Trophoblast cell (in vitro differentiated cells and primary cell): ENCODE data around the gene SGCD.

Experiments
- DNase-seq, 2 donors: peaks; one replicate each; pipeline ENCODE4 v3.0.0-alpha.2; 2016
- H2AFZ ChIP-seq: 2 replicates; pipeline ENCODE4 v1.6.1; 2013; ENCODE audit warnings: low read length, moderate library complexity, mild to moderate bottlenecking; ENCODE audit not compliant: insufficient read depth, poor library complexity
- H2AK5ac ChIP-seq: 2 replicates; pipeline ENCODE4 v1.6.1; 2013; ENCODE audit warnings: mild to moderate bottlenecking, low read length
- H2BK120ac ChIP-seq: 2 replicates; pipeline ENCODE4 v1.6.1; 2013; ENCODE audit warnings: low read length, mild to moderate bottlenecking, moderate library complexity; ENCODE audit not compliant: insufficient read depth, poor library complexity
- H2BK12ac ChIP-seq: 2 replicates; pipeline ENCODE4 v1.6.1; 2013; ENCODE audit warnings: mild to moderate bottlenecking, low read length, moderate library complexity
- H2BK5ac ChIP-seq: 2 replicates; pipeline ENCODE4 v1.6.1; 2013; ENCODE audit warnings: low read length, low read depth, moderate library complexity, mild to moderate bottlenecking; ENCODE audit not compliant: poor library complexity
- H3K14ac ChIP-seq: 2 replicates; pipeline ENCODE4 v1.6.1; 2013; ENCODE audit warnings: mild to moderate bottlenecking, low read length
- H3K18ac ChIP-seq: 2 replicates; pipeline ENCODE4 v1.6.1; 2013; ENCODE audit warnings: mild to moderate bottlenecking, low read length
- H3K23ac ChIP-seq: 2 replicates; pipeline ENCODE4 v1.6.1; 2013; ENCODE audit warnings: low read length
- H3K27ac ChIP-seq: 2 replicates; pipeline ENCODE4 v1.5.1; 2013; ENCODE audit warnings: low read depth, mild to moderate bottlenecking, inconsistent platforms, low read length, moderate library complexity
- H3K27me3 ChIP-seq: 2 replicates; pipeline ENCODE4 v1.6.1; 2013; ENCODE audit warnings: inconsistent platforms, mild to moderate bottlenecking, low read length, moderate library complexity; ENCODE audit not compliant: insufficient read depth
- H3K36me3 ChIP-seq, 2 experiments: 1 replicate in 1 of 2; 2 replicates in 1 of 2; pipeline ENCODE4 v1.6.1; 2013; ENCODE audit warnings: low read length in 2 of 2, mild to moderate bottlenecking in 2 of 2, moderate library complexity in 1 of 2; ENCODE audit not compliant: insufficient read depth in 2 of 2, control insufficient read depth in 1 of 2
- H3K4ac ChIP-seq: 2 replicates; pipeline ENCODE4 v1.6.1; 2013; ENCODE audit warnings: low read depth, mild to moderate bottlenecking, low read length, moderate library complexity
- H3K4me1 ChIP-seq, 2 experiments: 1 replicate in 1 of 2; 2 replicates in 1 of 2; pipeline ENCODE4 v1.6.1; 2013; ENCODE audit warnings: low read length in 2 of 2, mild to moderate bottlenecking in 2 of 2, moderate library complexity in 1 of 2; ENCODE audit not compliant: insufficient read depth in 2 of 2, control insufficient read depth in 1 of 2
- H3K4me2 ChIP-seq: 2 replicates; pipeline ENCODE4 v1.6.1; 2013; ENCODE audit warnings: inconsistent platforms, mild to moderate bottlenecking, low read length, moderate library complexity
- H3K4me3 ChIP-seq: 2 replicates; pipeline ENCODE4 v1.5.1; 2013; ENCODE audit warnings: mild to moderate bottlenecking, low read depth, low read length, inconsistent platforms
- H3K79me1 ChIP-seq: one replicate; pipeline ENCODE4 v1.6.1; 2013; ENCODE audit warnings: low read length
- H3K79me2 ChIP-seq: 2 replicates; pipeline ENCODE4 v1.6.1; 2013; ENCODE audit warnings: low read length, mild to moderate bottlenecking; ENCODE audit not compliant: control insufficient read depth, insufficient read depth, poor library complexity
- H3K9ac ChIP-seq: 2 replicates; pipeline ENCODE4 v1.6.1; 2013; ENCODE audit warnings: mild to moderate bottlenecking, low read length
- H3K9me3 ChIP-seq: 2 replicates; pipeline ENCODE4 v1.6.1; 2013; ENCODE audit warnings: low read depth, mild to moderate bottlenecking, control low read depth, inconsistent platforms, low read length; ENCODE audit not compliant: insufficient read depth
- H4K12ac ChIP-seq: 2 replicates; pipeline ENCODE4 v1.6.1; 2013; ENCODE audit warnings: low read depth, mild to moderate bottlenecking, low read length, moderate library complexity
- H4K8ac ChIP-seq: 2 replicates; pipeline ENCODE4 v1.6.1; 2013; ENCODE audit warnings: low read depth, mild to moderate bottlenecking, low read length, moderate library complexity
- H4K91ac ChIP-seq: one replicate; pipeline ENCODE4 v1.6.1; 2013; ENCODE audit warnings: low read depth, mild to moderate bottlenecking, low read length, moderate library complexity
- WGBS: extraction: QIAGEN DNeasy Blood & Tissue Kit; methylation state at CpG from one replicate; pipeline ENCODE4 v1.1.7; 2013; ENCODE audit warnings: missing lambda C conversion rate; ENCODE audit not compliant: insufficient read length, insufficient coverage; ENCODE audit errors: extremely low coverage; 5-methylcytosine and 5-hydroxymethylcytosine counted together

The SGCD gene

GRCh38 chr5:156427315-156427714, 100.4 kb downstream of the SGCD start:
- Histone ChIP-seq H3K36me3 (no peaks in the 10 kb centered on the region), H3K18ac (no peak overlapping the region), H3K4me3 (no peak overlapping the region), H2BK12ac (no peak overlapping the region), H3K27me3 (no peaks in the 10 kb centered on the region), H3K79me1 (no peaks in the 10 kb centered on the region), H4K91ac (no peak overlapping the region), H2AFZ (no peak overlapping the region), H3K79me2 (no peaks in the 10 kb centered on the region), H2AK5ac (no peak overlapping the region), H2BK5ac (no peak overlapping the region), H3K4me2 (no peak overlapping the region), H3K27ac (no peak overlapping the region), H2BK120ac (no peak overlapping the region), H3K4me1 (no peaks in the 10 kb centered on the region), H3K9me3 (no peaks in the 10 kb centered on the region), H3K9ac (no peak overlapping the region), H3K4ac (no peak overlapping the region), H3K14ac (no peak overlapping the region), H3K23ac (no peak overlapping the region), H4K8ac (no peak overlapping the region), H4K12ac (no peak overlapping the region)
- WGBS: no CpG with 5 or more reads among the region's 4 CpGs
- no peak for DNase-seq

- no peaks in the 10 kb centered on the region for H3K36me3 ChIP-seq
- H2BK120ac ChIP-seq: no peak overlapping the region
- H2BK12ac ChIP-seq: no peak overlapping the region
- H2BK5ac ChIP-seq: no peak overlapping the region
- no peak overlapping the region for H3K27ac ChIP-seq
- no peak overlapping the region for H4K12ac ChIP-seq
- H3K27me3 ChIP-seq: no peaks in the 10 kb centered on the region
- no CpG with 5 or more reads among the region's 9 CpGs for WGBS
- no peak overlapping the region for H4K91ac ChIP-seq
- no peak overlapping the region for H3K23ac ChIP-seq
- H3K79me2 ChIP-seq: no peaks in the 10 kb centered on the region
- no peak overlapping the region for H3K4ac ChIP-seq
- H2AK5ac ChIP-seq: no peak overlapping the region
- no peak overlapping the region for H3K18ac ChIP-seq
- no peak overlapping the region for H3K4me2 ChIP-seq
- H3K14ac ChIP-seq: no peak overlapping the region
- no peaks in the 10 kb centered on the region for H3K9me3 ChIP-seq
- no peaks in the 10 kb centered on the region for H3K4me1 ChIP-seq
- no peak overlapping the region for H4K8ac ChIP-seq
- DNase-seq: peak; percentile 58 to 59
- no peak overlapping the region for H3K4me3 ChIP-seq
- no peak overlapping the region for H3K9ac ChIP-seq
- H2AFZ ChIP-seq: no peak overlapping the region
- H3K79me1 ChIP-seq: no peaks in the 10 kb centered on the region
These were observed 105.2 kb downstream of the SGCD start for GRCh38 chr5:156431956-156432829.

GRCh38 chr5:156432830-156433105, 105.8 kb downstream of the SGCD start:
- Histone ChIP-seq H3K9ac (no peak overlapping the region), H3K14ac (no peak overlapping the region), H3K4me1 (no peaks in the 10 kb centered on the region), H2BK5ac (no peak overlapping the region), H3K79me2 (no peaks in the 10 kb centered on the region), H3K23ac (no peak overlapping the region), H3K27me3 (no peaks in the 10 kb centered on the region), H4K12ac (no peak overlapping the region), H2BK12ac (no peak overlapping the region), H3K18ac (no peak overlapping the region), H2AK5ac (no peak overlapping the region), H3K4ac (no peak overlapping the region), H2AFZ (no peak overlapping the region), H2BK120ac (no peak overlapping the region), H4K8ac (no peak overlapping the region), H4K91ac (no peak overlapping the region), H3K9me3 (no peaks in the 10 kb centered on the region), H3K27ac (no peak overlapping the region), H3K36me3 (no peaks in the 10 kb centered on the region), H3K4me3 (no peak overlapping the region), H3K4me2 (no peak overlapping the region), H3K79me1 (no peaks in the 10 kb centered on the region)
- no peak for DNase-seq
- WGBS: no CpG with 5 or more reads among the region's 1 CpG

- no peak overlapping the region for H3K9ac ChIP-seq
- no peak overlapping the region for H4K8ac ChIP-seq
- no peaks in the 10 kb centered on the region for H3K36me3 ChIP-seq
- H3K14ac ChIP-seq: no peak overlapping the region
- H3K4me1 ChIP-seq: no peaks in the 10 kb centered on the region
- no peaks in the 10 kb centered on the region for H3K9me3 ChIP-seq
- H3K27ac ChIP-seq: no peak overlapping the region
- no peak overlapping the region for H2BK120ac ChIP-seq
- H3K79me2 ChIP-seq: no peaks in the 10 kb centered on the region
- no peak overlapping the region for H2BK5ac ChIP-seq
- no peak overlapping the region for H3K4ac ChIP-seq
- no peaks in the 10 kb centered on the region for H3K79me1 ChIP-seq
- no peak for DNase-seq
- H4K91ac ChIP-seq: no peak overlapping the region
- H2AFZ ChIP-seq: no peak overlapping the region
- H3K4me3 ChIP-seq: no peak overlapping the region
- H3K27me3 ChIP-seq: no peaks in the 10 kb centered on the region
- no peak overlapping the region for H3K23ac ChIP-seq
- H3K18ac ChIP-seq: no peak overlapping the region
- no peak overlapping the region for H4K12ac ChIP-seq
- WGBS: no CpG with 5 or more reads among the region's 5 CpGs
- H3K4me2 ChIP-seq: no peak overlapping the region
- no peak overlapping the region for H2BK12ac ChIP-seq
- no peak overlapping the region for H2AK5ac ChIP-seq
These were observed 107.5 kb downstream of the SGCD start for GRCh38 chr5:156434471-156434870.
